Osteoblast (primary cell): ENCODE results near the gene LIN28B. TPM values are rescaled to one million over a fixed set of nuclear protein-coding genes. Genes with fewer than 3 reads are reported as not detected.

Experiments
- DNase-seq: peaks from one replicate; pipeline ENCODE4 v3.0.0; 2011; ENCODE audit warnings: low spot score, mixed read lengths; ENCODE audit not compliant: insufficient read length; ENCODE audit errors: missing footprints
- H2AFZ ChIP-seq: 2 replicates; pipeline ENCODE4 v1.6.0; 2011; ENCODE audit warnings: mild to moderate bottlenecking, low read length
- H3K27ac ChIP-seq: 2 replicates; pipeline ENCODE4 v1.5.1; 2011; ENCODE audit warnings: mild to moderate bottlenecking, low read depth, low read length, moderate library complexity
- H3K27me3 ChIP-seq: 2 replicates; pipeline ENCODE4 v1.6.0; 2012; ENCODE audit warnings: mild to moderate bottlenecking, control low read depth, inconsistent platforms, low read length, moderate library complexity; ENCODE audit not compliant: insufficient read depth
- H3K36me3 ChIP-seq: 2 replicates; pipeline ENCODE4 v1.5.1; 2011; ENCODE audit warnings: mild to moderate bottlenecking, low read length, control low read depth, moderate library complexity; ENCODE audit not compliant: insufficient read depth
- H3K4me1 ChIP-seq: 2 replicates; pipeline ENCODE4 v1.5.1; 2011; ENCODE audit warnings: mild to moderate bottlenecking, low read length, control low read depth, moderate library complexity; ENCODE audit not compliant: insufficient read depth
- H3K4me2 ChIP-seq: 2 replicates; pipeline ENCODE4 v1.6.0; 2011; ENCODE audit warnings: mild to moderate bottlenecking, low read length; ENCODE audit not compliant: insufficient read depth
- H3K4me3 ChIP-seq: fragments of 200-600 bp; sonication (generic); 3 replicates; pipeline ENCODE4 v1.5.1; 2012; ENCODE audit warnings: mild to moderate bottlenecking, low read length, inconsistent platforms; ENCODE audit not compliant: insufficient read depth
- H3K79me2 ChIP-seq: 2 replicates; pipeline ENCODE4 v1.6.0; 2012; ENCODE audit warnings: mild to moderate bottlenecking, low read length, control low read depth, inconsistent platforms; ENCODE audit not compliant: insufficient read depth
- H3K9me3 ChIP-seq: 2 replicates; pipeline ENCODE4 v1.5.1; 2011; ENCODE audit warnings: low read depth, low read length, control low read depth
- H4K20me1 ChIP-seq: 2 replicates; pipeline ENCODE4 v1.6.0; 2012; ENCODE audit warnings: mild to moderate bottlenecking, low read length, control low read depth; ENCODE audit not compliant: insufficient read depth
- total RNA-seq: library from RNA; depleted of rRNA; stranded (reverse); fragments of >200 nt; gene quantifications from 2 replicates; pipeline ENCODE4 v1.2.3, GENCODE V29; 2012
- TF ChIP-seq, protein P1 (sequence below): IDR thresholded peaks from 2 replicates; pipeline ENCODE4 v1.5.1; 2011; ENCODE audit warnings: mild to moderate bottlenecking, low read depth, low read length, moderate library complexity; ENCODE audit errors: extremely low read depth

Gene LIN28B
- total RNA-seq, 1 donor = not detected

DNA sequence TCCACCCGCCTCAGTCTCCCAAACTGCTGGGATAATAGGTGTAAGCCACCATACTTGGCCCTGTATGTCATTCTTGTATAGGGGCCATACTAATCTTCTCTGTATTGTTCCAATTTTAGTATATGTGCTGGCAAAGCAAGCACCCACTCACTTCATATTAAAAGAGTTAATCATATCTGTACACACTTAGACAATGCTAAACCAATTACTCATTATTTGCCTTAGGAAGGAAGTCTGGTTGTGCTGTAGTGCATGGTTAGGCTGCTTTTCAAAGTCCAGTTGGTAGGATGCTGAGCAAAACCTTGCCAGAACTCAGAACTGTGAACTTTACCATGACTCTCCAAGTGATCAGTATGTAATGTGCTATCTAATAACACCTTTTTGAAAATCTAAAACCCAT is 88.6 kb downstream of the LIN28B start:
- no peak for DNase-seq
- H3K27ac ChIP-seq = no peak overlapping the region

DNA sequence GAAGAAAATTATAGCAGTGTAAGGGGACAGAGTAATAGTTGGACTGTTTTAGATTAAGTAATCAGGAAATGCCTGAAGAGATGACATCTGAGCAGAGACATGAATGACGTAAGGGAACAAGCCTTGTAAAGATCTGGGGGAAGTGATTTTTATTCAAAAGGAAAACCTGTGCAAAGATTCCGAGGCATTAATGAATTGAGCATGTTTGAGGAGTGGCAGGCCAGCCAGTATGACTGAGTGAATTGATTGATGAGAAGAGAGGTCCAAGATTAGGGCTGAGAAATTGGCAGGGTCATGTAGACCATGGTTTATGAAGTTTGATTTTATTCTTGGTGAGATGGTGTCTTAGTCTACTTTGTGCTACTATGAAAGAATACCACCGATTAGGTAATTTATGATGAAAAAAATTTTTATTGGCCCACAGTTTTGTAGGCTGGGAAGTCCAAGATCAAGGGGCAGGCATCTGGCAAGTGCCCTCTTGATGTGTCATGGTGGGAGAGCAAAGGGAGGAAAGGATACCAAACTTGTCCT is 95.1 kb downstream of the LIN28B start:
- H3K4me2 ChIP-seq = no peak overlapping the region
- H3K4me1 ChIP-seq = no peaks in the 10 kb centered on the region
- H3K27me3 ChIP-seq = peaks cover 5% of the 10 kb centered on the region
- peak overlapping the region; percentile 23 for H2AFZ ChIP-seq
- H3K36me3 ChIP-seq = no peaks in the 10 kb centered on the region
- no peaks in the 10 kb centered on the region for H3K9me3 ChIP-seq
- H3K4me3 ChIP-seq = no peak overlapping the region
- TF ChIP-seq, protein P1, sequence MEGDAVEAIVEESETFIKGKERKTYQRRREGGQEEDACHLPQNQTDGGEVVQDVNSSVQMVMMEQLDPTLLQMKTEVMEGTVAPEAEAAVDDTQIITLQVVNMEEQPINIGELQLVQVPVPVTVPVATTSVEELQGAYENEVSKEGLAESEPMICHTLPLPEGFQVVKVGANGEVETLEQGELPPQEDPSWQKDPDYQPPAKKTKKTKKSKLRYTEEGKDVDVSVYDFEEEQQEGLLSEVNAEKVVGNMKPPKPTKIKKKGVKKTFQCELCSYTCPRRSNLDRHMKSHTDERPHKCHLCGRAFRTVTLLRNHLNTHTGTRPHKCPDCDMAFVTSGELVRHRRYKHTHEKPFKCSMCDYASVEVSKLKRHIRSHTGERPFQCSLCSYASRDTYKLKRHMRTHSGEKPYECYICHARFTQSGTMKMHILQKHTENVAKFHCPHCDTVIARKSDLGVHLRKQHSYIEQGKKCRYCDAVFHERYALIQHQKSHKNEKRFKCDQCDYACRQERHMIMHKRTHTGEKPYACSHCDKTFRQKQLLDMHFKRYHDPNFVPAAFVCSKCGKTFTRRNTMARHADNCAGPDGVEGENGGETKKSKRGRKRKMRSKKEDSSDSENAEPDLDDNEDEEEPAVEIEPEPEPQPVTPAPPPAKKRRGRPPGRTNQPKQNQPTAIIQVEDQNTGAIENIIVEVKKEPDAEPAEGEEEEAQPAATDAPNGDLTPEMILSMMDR = no peak
- H3K79me2 ChIP-seq = no peaks in the 10 kb centered on the region
- H3K27ac ChIP-seq = no peak overlapping the region
- no peak for DNase-seq
- no peaks in the 10 kb centered on the region for H4K20me1 ChIP-seq

More for the DNA sequence above, 88.6 kb downstream of the LIN28B start:
- Histone ChIP-seq H3K4me1 (peaks cover 5% of the 10 kb centered on the region), H3K4me2 (no peak overlapping the region), H3K9me3 (no peaks in the 10 kb centered on the region), H2AFZ (no peak overlapping the region), H3K27me3 (no peaks in the 10 kb centered on the region), H3K79me2 (no peaks in the 10 kb centered on the region), H3K4me3 (no peak overlapping the region), H3K36me3 (no peaks in the 10 kb centered on the region), H4K20me1 (no peaks in the 10 kb centered on the region)
- TF ChIP-seq, protein P1 = no peak

DNA sequence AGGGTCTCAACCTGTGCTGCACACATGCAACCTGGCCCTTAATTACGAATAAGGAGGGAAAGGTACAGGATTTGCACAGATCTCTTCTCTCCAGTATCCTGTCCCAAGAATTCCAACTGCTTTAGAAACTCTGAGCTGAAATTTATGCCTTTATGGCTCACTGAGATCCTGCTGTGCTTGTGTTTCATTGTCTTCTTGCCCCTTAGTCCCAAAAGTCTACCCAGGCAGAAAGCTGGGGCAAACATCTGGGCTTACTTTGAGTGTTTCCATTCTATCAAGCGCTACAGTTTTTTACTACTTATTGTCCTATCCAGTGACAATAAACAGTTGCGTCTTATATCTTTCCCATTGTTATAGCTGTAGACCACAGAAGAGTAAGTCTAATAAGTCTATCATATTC is 99.7 kb downstream of the LIN28B start:
- Histone ChIP-seq H3K9me3 (no peaks in the 10 kb centered on the region), H2AFZ (no peak overlapping the region), H3K27me3 (peaks cover 14% of the 10 kb centered on the region), H3K27ac (no peak overlapping the region), H4K20me1 (no peaks in the 10 kb centered on the region), H3K4me3 (no peak overlapping the region), H3K4me2 (no peak overlapping the region), H3K36me3 (no peaks in the 10 kb centered on the region), H3K4me1 (no peaks in the 10 kb centered on the region), H3K79me2 (no peaks in the 10 kb centered on the region)
- DNase-seq = no peak
- TF ChIP-seq, protein P1 = no peak

DNA sequence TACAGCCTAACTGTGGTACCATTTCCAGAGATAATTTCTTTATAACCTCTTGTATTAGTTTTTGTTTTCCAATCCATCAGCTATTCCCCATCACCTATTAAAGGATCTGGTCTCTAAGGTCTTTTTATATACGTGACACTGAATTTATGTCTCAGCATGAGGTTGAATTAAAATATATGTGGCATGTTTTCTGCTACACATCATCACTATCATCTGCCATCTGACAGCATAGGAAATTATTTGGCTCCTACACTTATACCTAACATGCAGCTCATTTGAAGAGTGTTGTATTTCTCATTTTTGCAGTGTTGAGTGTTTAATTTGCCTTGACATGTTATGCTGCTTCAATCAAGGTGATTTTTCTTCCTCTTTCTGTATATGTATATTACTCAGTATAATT is 100.3 kb downstream of the LIN28B start:
- no peak overlapping the region for H3K4me2 ChIP-seq
- H4K20me1 ChIP-seq = no peaks in the 10 kb centered on the region
- no peaks in the 10 kb centered on the region for H3K4me1 ChIP-seq
- no peaks in the 10 kb centered on the region for H3K79me2 ChIP-seq
- H3K36me3 ChIP-seq = no peaks in the 10 kb centered on the region
- H3K27ac ChIP-seq = no peak overlapping the region
- H2AFZ ChIP-seq = no peak overlapping the region
- no peaks in the 10 kb centered on the region for H3K9me3 ChIP-seq
- no peak for DNase-seq
- H3K27me3 ChIP-seq = peaks cover 14% of the 10 kb centered on the region
- H3K4me3 ChIP-seq = no peak overlapping the region
- TF ChIP-seq, protein P1 = no peak
